T-helper 2 cell treated with Interferon-gamma antibody and Interleukin-4, amounts not matched to agents 100 ng/mL and 5 ng/mL, for 36 hours (primary cell): ENCODE measurements around the gene KYNU. TPM values are rescaled to one million over a fixed set of nuclear protein-coding genes. Genes with fewer than 3 reads are reported as not detected.
"Not testable (repeated sequence)": the region's sequence is repeated elsewhere in the genome, so short reads cannot be mapped to it uniquely, and the experiment has no call there.

Experiments
- intact Hi-C: fragments of 100-400 bp; cut with micrococcal nuclease; formaldehyde crosslinking; loops from one replicate; pipeline ENCODE4 v1.15.1; 2023
- total RNA-seq: library from RNA; stranded (reverse); gene quantifications from 2 replicates; pipeline ENCODE4 v1.2.3, GENCODE V29; 2022

Gene KYNU
- total RNA-seq, 1 donor from 2014 or later, result not detected

DNA sequence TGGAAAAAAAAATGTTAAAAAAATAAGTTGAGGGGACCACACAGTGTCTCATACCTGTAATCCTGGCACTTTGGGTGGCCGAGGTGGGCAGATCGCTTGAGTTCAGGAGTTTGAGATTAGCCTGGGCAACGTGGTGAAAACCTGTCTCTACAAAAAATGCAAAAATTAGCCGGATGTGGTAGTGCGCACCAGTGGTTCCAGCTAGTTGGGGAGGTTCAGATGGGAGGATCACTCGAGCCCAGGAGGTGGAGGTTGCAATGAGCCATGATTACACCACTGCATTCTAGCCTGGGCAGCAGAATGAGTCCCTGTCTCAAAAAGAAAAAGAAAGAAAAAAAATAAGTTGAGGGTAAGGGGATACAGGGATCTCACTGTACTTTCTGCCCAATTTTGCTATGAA is 6.1 kb upstream of the KYNU start:
- intact Hi-C loops, result no loop called here

DNA sequence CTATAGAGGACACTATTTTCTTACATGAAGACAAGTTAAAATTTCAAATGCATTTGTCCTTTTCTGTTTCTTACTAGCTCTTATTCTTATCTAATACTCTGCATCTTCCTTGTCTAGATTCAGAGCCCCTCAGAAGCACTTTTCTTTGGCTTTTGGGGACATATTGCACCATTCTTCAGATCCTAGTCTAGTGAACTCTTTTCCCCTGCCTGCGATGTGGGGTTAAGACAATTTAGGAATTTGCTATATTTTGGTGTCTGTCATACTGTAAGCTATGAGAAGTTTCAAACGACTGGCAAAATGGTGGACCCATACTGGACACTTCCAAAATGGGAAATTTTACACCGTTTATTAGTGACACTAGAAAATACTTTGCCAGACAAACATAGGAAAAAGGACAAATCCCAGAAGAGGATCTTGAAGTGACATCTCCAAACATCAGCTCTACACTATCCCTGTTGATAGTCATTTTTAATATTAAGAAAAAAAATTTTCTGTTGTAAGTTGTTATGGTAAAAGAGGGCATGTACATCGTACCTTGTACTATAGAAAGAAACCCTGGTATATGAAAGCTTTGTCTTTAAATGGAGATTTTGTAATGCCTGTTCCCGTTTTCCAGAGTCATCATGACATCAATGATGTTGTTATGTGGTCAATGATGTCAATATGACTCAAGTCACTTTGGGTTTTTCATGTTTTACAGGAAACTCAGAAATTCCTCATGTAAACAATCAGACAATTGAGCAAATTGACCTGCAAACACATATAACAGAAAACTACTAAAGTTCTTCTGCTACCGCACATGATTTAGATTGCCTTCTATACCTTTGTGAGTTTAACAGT is 4.4 kb upstream of the KYNU start:
- intact Hi-C loops, result no loop called here

DNA sequence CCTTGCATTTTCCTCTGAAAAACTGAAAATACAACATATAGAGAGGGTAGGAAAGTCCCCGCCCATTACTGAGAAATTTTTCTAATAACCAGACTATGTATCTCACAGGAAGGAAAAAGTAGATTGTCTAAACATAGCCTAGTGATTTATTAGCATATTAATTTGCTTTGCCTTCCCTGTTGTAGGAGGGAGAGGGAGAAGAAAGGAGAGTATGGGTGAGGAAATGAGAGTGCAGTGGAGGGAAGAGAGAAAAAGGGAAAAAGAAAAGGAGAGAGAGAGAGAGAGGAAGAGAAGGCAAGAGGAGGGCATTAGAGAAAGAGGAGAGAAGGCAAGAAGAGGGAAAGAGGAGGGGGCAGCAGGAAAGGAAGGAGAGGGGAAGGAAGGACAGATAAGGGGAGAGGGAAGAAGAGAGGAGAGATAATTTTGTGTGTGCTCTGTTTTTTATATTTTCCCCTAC is 3.6 kb upstream of the KYNU start:
- intact Hi-C loops, result no loop called here

DNA sequence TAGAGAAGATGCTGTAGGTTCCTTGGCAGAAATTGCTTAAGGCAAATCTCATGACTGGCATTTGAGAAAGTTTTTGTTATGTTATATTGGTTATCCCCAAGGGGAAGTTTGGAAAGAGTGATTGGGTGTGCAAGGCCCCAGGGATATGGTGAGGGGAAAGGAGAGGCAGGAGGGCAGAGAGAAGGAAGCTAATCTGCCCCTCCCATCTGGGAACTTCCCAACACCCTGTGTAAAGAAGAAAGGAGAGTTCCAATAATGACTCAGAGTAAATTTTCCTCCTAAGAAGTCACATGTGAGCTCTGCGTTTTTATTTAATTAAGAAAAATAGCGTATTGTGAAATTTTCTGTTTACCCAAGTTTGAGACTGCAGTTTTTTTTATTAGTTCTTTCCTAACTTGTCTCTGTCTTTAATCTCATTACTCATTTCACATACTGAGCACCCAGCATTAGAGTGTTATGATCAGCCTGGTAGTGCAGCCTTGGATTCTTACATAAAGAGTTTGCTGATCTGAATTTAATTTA is 3.1 kb upstream of the KYNU start:
- intact Hi-C loops, result no loop called here

DNA sequence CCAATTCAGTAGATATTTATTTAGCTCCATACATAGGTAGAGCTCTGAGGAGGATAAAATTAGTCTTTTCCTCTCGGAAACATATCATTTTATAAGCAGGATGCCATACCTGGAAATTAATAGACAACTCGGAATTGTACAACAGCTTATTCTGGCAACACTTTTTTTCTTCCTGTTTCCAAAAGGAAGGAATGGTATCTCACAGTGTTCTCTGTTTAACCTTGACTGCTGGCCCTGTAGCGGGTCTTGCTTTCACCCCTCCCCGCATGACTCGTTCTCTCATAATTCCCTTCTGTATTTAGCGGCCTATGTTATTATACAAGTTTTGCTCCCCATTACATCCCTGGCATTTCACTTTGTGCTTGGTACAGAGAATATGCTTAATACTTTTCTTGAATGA is 2.5 kb upstream of the KYNU start:
- intact Hi-C loops, result no loop called here

DNA sequence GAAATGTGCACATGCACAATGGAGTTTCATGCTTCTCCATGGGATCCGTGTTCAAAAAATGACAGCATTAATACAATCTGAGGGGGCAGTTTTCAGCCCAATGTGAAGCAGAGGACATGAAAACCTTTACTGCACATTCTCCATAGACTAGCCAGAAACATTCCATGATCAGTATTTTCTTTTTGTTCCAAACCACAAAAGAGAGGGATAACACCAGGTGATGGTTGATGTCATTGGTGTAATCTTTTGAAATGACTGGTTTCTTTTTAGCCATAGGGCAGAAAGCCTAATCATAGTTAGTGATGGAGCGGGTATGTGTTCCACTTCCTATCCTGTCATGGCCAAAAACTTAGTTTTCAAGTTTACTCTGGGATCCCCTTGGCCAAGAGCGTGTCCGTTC is 1.8 kb upstream of the KYNU start:
- intact Hi-C loops, result no loop called here

DNA sequence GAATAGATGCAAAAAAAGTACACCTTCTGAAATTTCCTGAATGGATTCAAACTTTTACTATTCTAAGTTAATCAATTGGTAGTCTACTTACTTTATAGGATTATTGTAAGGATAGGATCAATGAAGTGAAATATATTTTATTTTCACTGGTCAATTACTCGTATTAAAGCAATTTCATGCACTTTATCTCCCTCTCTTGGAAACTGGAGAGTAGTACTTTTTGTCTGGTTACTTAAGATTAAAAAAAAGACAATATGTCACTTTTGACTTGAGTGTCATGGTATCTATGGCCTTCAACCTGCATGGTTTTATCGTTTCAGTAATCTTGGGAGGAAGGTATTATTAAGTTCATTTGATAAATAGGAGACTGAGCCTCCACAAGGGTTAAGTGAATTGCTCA is 1.0 kb upstream of the KYNU start:
- intact Hi-C loops, result no loop called here

DNA sequence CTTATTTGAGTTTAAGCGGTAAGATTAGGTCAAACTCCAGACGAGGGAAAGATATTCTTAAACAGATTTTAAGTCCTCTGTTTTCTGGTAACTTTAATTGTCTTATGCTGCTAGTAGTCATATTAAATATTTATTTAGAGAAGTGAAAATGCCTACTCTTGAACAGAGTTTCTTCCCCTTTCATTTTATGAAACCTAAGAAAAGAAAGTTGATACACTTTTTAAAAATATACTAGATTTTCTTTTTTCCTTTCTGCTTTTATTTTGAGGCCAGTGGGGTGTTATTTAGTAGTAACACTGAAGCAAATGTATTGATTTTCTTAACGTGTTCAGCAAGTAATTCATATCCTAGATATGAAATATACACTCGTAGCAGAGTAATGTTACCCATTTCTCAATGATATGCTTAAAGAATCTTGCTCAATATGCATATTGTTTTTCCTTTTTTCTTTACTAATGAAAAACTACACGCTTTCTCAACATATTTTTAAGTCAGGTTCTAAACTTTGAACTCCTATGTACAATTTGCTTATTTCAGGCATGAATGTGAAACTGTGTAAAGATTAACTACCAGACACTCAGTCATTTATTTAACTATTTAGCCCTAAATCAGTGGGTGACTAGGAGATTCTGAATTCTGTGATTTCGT is 691 bp downstream of the KYNU start:
- intact Hi-C loops, result no loop called here

DNA sequence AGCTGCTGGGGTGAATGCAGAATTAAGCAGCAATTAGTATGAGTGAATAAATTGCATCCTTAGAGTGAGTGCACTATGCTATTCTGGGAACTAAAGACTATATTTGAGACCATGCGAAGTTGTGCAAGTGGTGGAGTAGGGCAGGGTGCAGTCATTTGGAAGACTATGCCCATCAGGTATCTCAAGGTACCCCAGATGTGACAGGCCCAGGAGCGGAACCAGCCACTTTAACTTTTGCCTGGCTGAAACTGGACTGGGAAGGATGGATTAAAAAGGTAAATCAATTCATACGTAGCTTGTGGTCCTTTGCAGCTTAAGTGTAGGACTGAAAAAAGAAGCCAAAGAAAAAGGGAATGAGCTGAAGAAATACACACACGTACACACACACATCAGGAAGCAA is 1.7 kb downstream of the KYNU start:
- intact Hi-C loops, result no loop called here

DNA sequence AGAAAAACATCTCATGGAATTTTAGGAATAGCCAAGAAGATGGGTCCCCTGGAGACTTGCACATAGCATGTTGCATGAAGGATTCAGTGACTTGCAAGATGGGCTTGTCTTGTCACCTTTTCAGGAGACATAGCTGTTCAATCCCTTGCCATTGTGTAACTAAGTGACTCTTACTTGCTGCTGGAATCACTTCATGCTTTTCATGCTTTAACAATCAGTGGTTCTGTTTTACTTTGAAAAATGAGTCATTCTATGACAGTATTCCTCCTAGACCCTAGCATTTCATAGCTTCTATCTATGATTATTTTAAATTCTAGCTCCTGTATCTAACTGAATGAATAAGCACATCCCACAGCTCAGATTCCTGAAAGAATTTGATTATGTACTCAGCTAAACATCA is 2.8 kb downstream of the KYNU start:
- intact Hi-C loops, result no loop called here

DNA sequence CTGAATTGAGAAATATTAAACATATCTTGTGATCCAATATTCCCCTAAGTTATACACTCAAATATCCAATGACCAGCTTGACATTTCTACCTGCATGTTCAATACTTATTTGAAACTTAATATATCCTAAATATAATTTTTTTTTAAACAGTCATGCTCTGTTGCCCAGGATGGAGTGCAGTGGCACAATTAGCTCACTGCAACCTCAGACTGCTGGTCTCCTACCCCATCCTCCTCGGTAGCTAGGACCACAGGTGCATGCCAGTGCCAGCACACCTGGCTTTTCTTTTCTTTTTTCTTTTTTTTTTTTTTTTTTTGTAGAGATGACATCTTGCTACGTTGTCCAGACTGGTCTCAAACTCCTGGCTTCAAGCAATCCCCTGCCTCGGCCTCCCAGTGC is 4.2 kb downstream of the KYNU start:
- intact Hi-C loops, result no loop called here

DNA sequence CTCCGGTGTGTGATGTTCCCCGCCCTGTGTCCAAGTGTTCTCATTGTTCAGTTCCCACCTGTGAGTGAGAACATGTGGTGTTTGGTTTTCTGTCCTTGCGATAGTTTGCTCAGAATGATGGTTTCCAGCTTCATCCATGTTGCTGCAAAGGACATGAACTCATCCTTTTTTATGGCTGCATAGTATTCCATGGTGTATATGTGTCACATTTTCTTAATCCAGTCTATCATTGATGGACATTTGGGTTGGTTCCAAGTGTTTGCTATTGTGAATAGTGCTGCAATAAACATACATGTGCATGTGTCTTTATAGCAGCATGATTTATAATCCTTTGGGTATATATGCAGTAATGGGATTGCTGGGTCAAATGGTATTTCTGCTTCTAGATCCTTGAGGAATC is 5.0 kb downstream of the KYNU start:
- intact Hi-C loops, result not testable (repeated sequence)

DNA sequence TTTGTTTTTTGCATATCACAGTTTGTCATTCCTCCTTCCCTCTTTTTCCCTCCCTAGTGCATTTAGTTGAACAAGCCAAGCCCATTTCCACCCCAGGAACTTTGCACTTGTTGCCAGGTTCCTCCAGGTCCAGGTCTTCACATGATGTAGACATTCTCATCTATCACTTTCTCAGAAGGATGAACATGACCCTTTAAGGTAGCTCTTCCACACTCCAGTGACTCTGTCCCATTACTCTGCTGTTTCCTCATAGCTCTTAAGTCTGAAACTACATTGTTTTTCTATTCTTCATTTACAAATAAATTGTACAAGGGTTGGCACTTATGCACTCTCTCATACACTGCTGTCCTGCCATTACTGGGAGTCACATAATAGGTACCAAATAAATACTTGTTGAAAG is 6.1 kb downstream of the KYNU start:
- intact Hi-C loops, result no loop called here

DNA sequence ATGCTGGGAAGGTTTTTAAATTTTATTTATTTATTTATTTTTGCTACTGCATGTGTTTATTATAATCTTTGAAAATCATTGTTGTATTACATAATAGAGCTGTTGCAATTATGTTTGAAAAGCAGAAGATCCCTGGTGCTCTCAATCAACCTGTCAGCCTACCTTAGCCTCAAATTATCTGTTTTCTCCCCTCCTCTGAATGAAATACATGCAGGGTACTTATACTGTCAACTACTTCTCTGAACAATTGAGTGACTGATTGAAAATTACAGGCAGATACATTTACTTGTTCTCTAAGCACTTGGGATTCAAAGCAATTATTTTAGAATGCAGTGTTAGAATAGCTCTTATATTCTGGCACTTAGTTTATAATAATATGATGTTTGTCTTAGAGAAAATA is 8.1 kb downstream of the KYNU start:
- intact Hi-C loops, result no loop called here

DNA sequence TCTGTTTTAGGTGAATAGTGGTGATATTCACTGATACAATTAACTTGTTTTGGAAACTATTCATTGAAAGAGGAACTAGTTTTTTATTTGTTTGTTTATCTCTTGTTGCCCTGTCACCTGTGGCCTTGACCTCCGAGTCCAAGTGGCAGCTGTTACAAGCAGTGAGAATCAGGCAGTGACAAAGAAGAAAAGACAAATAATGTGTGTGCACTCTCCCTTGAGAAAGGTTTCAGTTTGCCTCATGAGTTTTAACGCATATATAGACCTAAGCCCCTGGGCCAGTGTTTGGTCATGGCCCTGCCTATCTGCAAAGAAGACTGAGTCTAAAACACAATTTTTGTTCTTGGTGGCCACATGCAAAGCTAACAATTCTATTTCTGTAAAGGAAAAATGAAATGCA is 15.3 kb downstream of the KYNU start:
- intact Hi-C loops, result no loop called here

DNA sequence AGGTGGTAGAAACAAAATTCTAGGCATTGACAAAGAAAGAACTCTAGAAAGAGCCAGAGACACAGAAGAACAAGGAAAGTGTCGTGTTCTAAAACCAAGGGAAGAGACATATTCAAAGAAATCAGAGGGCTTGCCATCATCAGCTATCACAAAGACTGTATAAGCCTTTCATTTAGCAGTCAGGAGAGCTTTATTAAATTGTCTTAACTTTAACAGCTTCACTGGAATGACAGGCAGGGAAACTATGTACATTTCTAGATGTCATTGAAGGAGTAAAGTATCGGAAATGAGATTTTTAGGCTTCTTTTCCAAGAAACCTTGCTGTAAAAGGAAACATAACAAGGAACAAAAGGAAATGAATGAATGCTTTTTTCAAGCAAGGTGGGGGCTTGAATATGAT is 15.8 kb downstream of the KYNU start:
- intact Hi-C loops, result no loop called here

DNA sequence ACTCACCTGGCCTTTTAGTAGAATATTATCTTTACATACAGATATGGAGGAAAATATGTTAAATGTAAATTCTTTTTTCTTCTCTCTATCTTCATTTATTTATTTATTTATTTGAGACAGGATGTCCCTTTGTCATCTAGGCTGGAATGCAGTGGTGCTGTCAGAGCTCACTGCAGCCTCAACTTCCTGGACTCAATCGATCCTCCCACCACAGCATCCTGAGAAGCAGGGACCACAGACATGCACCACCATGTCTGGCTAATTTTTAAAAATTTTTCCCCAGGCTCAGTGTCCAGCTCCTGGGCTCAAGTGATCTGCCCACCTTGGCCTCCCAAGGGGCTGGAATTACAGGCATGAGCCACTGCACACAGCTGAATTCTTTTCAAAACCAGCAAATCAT is 20.3 kb downstream of the KYNU start:
- intact Hi-C loops, result no loop called here

DNA sequence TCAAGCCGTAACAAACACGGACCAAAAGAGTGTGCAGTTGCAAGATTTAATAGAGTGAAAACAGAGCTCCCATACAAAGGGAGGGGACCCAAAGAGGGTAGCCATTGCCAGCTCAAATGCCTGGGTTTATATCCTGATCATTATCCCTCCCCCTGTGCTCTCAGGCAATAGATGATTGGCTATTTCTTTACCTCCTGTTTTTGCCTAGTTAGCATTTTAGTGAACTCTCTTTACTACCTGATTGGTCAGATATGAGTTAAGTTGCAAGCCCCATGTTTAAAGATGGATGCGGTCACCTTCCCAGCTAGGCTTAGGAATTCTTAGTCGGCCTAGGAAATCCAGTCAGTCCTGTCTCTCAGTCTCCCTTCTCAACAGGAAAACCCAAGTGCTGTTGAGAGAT is 22.9 kb downstream of the KYNU start:
- intact Hi-C loops, result not testable (repeated sequence)

DNA sequence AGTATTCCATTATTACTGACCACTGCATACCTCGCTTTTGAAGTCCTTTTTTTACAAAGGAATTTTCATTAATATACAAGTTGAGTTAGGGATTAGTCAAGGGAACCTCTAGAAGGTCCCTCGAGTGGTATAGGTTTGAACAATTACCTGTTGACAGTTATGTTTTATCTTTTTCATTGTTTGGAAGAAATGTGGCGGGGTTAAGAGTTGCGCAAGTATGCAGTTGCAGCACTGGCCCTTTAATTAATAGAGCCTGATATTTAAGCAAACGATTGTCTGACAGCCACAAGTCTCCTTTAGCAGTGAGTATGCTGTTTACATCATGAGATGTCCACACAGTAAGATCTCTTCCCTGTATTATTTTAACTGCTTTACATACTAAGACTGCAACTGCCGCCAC is 24.3 kb downstream of the KYNU start:
- intact Hi-C loops, result no loop called here

DNA sequence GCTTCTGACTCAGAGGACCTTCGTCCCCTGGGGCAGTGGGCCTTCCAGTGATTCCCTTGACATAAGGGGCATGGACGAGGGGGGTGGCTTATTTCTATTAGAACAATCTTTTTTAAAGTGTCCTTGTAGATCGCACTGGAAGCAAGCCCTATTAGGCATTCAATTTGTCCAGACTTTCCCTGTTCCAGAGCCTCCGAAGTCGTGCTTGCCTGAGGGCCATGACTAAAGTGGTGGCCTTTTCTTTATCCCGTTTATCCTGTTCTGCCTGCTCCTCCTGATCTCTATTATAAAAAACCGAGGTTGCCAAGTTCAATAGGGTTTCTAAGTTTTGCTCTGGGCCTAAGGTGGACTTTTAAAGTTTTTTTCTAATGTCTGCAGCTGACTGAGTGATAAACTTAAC is 26.3 kb downstream of the KYNU start:
- intact Hi-C loops, result not testable (repeated sequence)

DNA sequence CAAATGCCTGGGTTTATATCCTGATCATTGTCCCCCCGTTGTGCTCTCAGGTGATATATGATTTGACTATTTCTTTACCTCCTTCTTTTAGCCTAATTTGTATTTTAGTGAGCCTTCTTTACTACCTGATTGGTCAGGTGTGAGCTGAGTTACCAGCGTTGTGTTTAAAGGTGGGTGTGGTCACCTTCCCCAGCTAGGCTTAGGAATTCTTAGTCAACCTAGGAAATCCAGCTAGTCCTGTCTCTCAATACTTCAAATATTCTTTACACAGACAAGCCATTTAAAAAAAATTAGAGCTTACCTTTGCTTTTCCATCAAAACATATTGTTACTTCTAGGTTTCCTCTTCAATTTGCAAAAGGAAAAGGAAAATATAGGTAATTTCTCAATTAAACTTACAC is 30.2 kb downstream of the KYNU start:
- intact Hi-C loops, result no loop called here

DNA sequence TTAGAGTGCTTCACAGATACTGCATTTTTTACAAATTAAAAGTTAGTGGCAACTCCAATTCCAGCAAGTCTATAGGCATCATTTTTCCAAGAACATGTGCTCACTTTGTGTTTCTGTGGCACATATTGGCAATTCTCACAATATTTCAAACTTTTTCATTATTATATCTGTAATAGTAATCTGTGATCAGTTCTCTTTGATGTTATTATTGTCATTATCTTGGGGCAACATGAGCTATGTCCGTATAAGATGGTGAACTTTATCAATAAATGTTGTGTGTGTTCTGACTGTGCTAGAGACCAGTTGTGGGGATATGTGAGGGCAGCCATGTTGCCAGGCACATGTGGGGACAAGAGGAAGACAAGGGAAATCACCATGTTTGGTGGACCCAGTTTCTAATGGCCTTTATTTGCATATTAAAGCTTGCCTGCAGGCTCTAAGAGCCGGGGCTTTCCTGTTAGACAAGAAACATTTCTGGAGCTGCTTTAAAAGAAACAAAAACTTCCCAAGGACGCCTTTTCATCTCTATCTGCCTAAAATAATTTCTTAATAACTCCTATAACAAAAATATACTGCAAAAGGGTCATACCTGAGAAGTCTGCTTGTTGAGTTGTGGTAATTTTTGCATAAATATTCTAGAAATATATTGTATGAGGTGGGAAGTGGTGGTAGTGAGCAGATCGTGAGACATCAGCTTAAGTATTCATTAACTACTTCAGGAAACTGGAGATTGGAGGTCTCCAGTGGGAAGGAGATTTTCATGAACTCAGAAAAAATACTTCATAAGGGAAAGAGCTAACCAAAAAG is 37.2 kb downstream of the KYNU start:
- intact Hi-C loops, result no loop called here
